Pulmonary artery endothelial cell (primary cell): ENCODE data around the gene FH. TPM values are rescaled to one million over a fixed set of nuclear protein-coding genes. Genes with fewer than 3 reads are reported as not detected.
A peak's percentile ranks its signal among the peaks of the same experiment; 100 is the strongest.

Experiments used
- DNase-seq: peaks from one replicate; pipeline ENCODE4 v3.0.0-alpha.2; 2011; ENCODE audit warnings: low read depth, low spot score
- total RNA-seq: library from RNA; depleted of rRNA; stranded (reverse); fragments of >200 nt; gene quantifications from 2 replicates; pipeline ENCODE4 v1.2.3, GENCODE V29; 2014

The FH gene
- 113 and 114 TPM in 2 replicates for total RNA-seq

- DNase-seq: peak; percentile 94
These were observed at the start of gene FH for GRCh38 chr1:241519308-241520079. FH (minus strand) TSS chr1:241519755; CDS start chr1:241519722, 33 bp downstream.

- no peak for DNase-seq
These were observed 41.3 kb upstream of the FH start for GRCh38 chr1:241560849-241561187.

- no peak for DNase-seq
These were observed 40.7 kb upstream of the FH start for GRCh38 chr1:241560146-241560848.

GRCh38 chr1:241557551-241558193 lies 38.1 kb upstream of the FH start:
- DNase-seq: no peak

GRCh38 chr1:241557031-241557430 lies 37.5 kb upstream of the FH start:
- no peak for DNase-seq

GRCh38 chr1:241555526-241555925 lies 36.0 kb upstream of the FH start:
- no peak for DNase-seq

- no peak for DNase-seq
These were observed 34.5 kb upstream of the FH start for GRCh38 chr1:241553886-241554592.

GRCh38 chr1:241551759-241552638 lies 32.4 kb upstream of the FH start:
- DNase-seq: no peak

- no peak for DNase-seq
These were observed 30.8 kb upstream of the FH start for GRCh38 chr1:241550318-241550717.

GRCh38 chr1:241548008-241548407 lies 28.5 kb upstream of the FH start:
- no peak for DNase-seq

GRCh38 chr1:241542199-241542907 lies 22.8 kb upstream of the FH start:
- no peak for DNase-seq

GRCh38 chr1:241536969-241537368 lies 17.4 kb upstream of the FH start:
- DNase-seq: no peak

GRCh38 chr1:241536304-241536703 lies 16.7 kb upstream of the FH start:
- DNase-seq: no peak

GRCh38 chr1:241533326-241534115 lies 14.0 kb upstream of the FH start:
- DNase-seq: no peak

GRCh38 chr1:241532864-241533263 lies 13.3 kb upstream of the FH start:
- no peak for DNase-seq

GRCh38 chr1:241532162-241532531 lies 12.6 kb upstream of the FH start, which contains the start of gene KMO:
KMO (plus strand) TSS chr1:241532378; CDS start chr1:241532445, 67 bp downstream.
- no peak for DNase-seq

- DNase-seq: no peak
These were observed 11.9 kb upstream of the FH start for GRCh38 chr1:241531195-241532161.

- no peak for DNase-seq
These were observed 7.6 kb upstream of the FH start for GRCh38 chr1:241527146-241527545.
